Measurements from ENCODE around the gene PITX3.

PITX3 gene

DNA sequence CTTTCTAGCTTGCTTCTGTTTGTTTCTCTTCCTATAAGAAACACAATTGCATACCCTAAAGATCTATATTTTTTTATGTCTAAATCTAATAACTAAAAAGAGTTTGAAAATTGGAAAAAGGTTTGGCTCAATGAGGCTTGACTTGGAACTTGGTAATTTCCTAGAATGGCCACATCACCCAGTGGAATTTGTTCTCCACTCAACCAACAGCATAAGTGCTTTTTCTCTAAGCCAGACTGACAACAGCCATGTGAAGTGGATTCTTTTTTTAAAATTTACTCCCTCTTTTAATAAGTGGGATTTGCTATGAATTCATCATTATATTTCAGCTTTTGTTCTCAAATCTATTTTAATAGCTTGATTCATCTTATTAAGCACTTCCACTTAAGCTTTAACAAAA is 37.8 kb upstream of the PITX3 start:
- H3K9me3 ChIP-seq (ENCODE audit: insufficient read depth, low read depth, low read length), result no peaks in the 10 kb centered on the region
- no peak overlapping the region for H3K27ac ChIP-seq (ENCODE audit: low read length)
- no peak overlapping the region for H3K9ac ChIP-seq (ENCODE audit: low read depth, low read length)
- H3K4me1 ChIP-seq (ENCODE audit: insufficient read depth, low read length), result no peaks in the 10 kb centered on the region
- no peak overlapping the region for H3K4me3 ChIP-seq (ENCODE audit: low read length)
- no peaks in the 10 kb centered on the region for H3K27me3 ChIP-seq (ENCODE audit: insufficient read depth, low read length)
- H3K36me3 ChIP-seq (ENCODE audit: insufficient read depth, low read depth, low read length), result no peaks in the 10 kb centered on the region

DNA sequence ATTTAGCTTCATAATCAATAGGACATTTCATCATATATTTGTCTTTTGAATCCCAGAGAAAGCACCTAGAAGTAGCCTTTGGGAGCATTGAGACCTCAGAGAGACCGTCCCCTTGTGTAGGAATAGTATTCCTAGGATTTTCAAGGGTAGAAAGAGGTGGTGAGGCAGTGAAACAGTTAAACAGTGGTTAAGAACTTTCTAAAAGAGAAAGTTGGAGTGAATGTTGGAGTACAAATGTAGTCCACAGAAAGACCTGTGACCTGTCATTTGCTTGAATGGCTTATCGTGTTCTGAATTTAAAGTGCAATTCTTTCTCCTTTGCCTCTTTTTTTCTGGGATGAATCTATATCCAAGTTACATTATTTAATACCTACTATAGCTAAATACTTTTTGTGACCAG is 34.0 kb upstream of the PITX3 start:
- H3K4me1 ChIP-seq (ENCODE audit: insufficient read depth, low read length), result no peaks in the 10 kb centered on the region
- H3K9ac ChIP-seq (ENCODE audit: low read depth, low read length), result no peak overlapping the region
- no peaks in the 10 kb centered on the region for H3K36me3 ChIP-seq (ENCODE audit: insufficient read depth, low read depth, low read length)
- H3K27ac ChIP-seq (ENCODE audit: low read length), result no peak overlapping the region
- H3K9me3 ChIP-seq (ENCODE audit: insufficient read depth, low read depth, low read length), result no peaks in the 10 kb centered on the region
- no peaks in the 10 kb centered on the region for H3K27me3 ChIP-seq (ENCODE audit: insufficient read depth, low read length)
- no peak overlapping the region for H3K4me3 ChIP-seq (ENCODE audit: low read length)

DNA sequence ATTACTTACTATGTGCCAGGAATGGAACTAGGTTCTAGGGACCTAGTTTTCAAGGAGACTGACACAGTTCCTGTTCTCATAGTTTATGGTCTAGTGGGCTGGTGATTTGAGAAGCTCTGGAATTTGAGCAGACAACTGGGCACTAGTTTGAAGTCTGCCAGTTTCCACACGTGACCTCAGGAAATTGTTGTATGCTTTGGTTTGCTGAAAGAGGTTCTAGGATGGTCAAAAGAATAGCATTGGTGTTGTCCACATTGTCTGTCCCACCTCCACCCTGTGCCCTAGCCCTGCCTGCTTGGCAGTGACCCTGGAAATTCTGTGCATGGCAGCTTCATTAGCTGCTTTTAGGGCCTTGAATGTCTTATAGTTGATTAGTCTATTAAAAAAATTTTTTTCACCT is 32.8 kb upstream of the PITX3 start:
- Histone ChIP-seq H3K27me3 (ENCODE audit: insufficient read depth, low read length) (no peaks in the 10 kb centered on the region), H3K27ac (ENCODE audit: low read length) (no peak overlapping the region), H3K4me3 (ENCODE audit: low read length) (no peak overlapping the region), H3K9me3 (ENCODE audit: insufficient read depth, low read depth, low read length) (no peaks in the 10 kb centered on the region), H3K9ac (ENCODE audit: low read depth, low read length) (no peak overlapping the region), H3K4me1 (ENCODE audit: insufficient read depth, low read length) (no peaks in the 10 kb centered on the region), H3K36me3 (ENCODE audit: insufficient read depth, low read depth, low read length) (no peaks in the 10 kb centered on the region)

DNA sequence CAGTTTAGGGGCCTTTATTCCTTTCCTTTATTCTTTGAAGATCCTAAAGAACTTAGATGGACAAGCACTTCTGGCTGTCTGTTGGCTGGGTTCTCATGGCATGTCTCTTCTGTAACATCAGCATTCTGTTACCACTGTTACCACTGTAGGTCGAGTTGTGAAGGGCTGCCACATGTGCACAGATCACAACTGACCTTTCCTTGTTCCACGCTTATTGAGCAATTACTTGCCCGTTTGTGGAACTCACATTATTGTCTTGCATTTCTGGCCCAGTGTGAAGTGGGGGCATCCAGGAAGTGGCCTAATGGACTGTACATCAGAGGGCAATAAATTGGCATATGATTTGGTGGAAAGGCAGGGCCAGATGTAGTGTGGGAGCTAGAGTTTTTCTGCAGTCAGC is 27.7 kb upstream of the PITX3 start:
- Histone ChIP-seq H3K9ac (ENCODE audit: low read depth, low read length) (no peak overlapping the region), H3K9me3 (ENCODE audit: insufficient read depth, low read depth, low read length) (no peaks in the 10 kb centered on the region), H3K4me3 (ENCODE audit: low read length) (no peak overlapping the region), H3K36me3 (ENCODE audit: insufficient read depth, low read depth, low read length) (no peaks in the 10 kb centered on the region), H3K27me3 (ENCODE audit: insufficient read depth, low read length) (no peaks in the 10 kb centered on the region), H3K4me1 (ENCODE audit: insufficient read depth, low read length) (no peaks in the 10 kb centered on the region), H3K27ac (ENCODE audit: low read length) (no peak overlapping the region)

DNA sequence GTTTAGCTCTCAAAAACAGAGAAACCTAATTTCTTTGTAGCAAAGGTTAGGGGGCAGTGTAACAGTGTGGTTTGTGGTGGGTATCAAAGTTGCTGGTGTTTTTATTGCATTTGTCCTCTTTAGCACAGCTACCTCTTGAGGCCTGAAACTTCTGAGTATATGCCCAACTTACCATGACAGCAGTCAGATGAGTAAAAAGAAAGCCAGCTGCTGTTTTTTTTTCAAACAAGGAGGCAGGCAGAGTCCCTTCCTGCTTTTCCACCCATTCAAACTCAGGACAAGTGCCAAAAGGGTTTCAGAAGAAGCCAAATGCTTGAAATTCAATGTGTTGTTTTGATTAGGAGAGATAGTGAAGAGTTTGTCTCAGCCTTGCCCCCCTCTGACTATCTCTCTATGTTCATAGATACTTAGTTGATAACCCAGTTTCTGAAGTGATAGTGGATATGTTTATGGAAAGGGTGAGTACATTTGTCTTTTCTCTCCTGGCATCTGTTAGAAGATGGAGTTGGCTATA is 27.1 kb upstream of the PITX3 start:
- H3K4me3 ChIP-seq (ENCODE audit: low read length), result no peak overlapping the region
- no peaks in the 10 kb centered on the region for H3K9me3 ChIP-seq (ENCODE audit: insufficient read depth, low read depth, low read length)
- H3K27ac ChIP-seq (ENCODE audit: low read length), result no peak overlapping the region
- H3K4me1 ChIP-seq (ENCODE audit: insufficient read depth, low read length), result no peaks in the 10 kb centered on the region
- no peaks in the 10 kb centered on the region for H3K36me3 ChIP-seq (ENCODE audit: insufficient read depth, low read depth, low read length)
- H3K27me3 ChIP-seq (ENCODE audit: insufficient read depth, low read length), result no peaks in the 10 kb centered on the region
- no peak overlapping the region for H3K9ac ChIP-seq (ENCODE audit: low read depth, low read length)

DNA sequence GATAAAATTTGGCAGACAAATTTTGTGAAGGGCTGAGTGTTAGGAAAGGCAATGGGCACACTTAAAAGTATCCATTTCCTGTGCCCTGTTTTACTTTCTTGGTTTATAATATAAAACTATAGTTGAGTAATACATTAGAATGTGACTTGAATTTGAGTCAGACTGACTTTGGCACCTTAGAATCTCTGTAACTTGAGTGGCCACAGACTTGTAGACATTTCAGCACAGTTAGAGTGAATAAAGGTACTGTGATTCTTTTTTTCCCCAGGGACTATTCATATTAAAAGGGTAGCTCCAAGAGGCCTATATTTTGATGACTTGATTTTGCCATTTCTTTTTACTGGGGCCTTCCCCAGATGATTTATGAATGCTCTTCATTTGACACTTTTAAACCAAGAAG is 26.4 kb upstream of the PITX3 start:
- H3K9ac ChIP-seq (ENCODE audit: low read depth, low read length), result no peak overlapping the region
- H3K9me3 ChIP-seq (ENCODE audit: insufficient read depth, low read depth, low read length), result no peaks in the 10 kb centered on the region
- no peaks in the 10 kb centered on the region for H3K4me1 ChIP-seq (ENCODE audit: insufficient read depth, low read length)
- no peak overlapping the region for H3K27ac ChIP-seq (ENCODE audit: low read length)
- no peak overlapping the region for H3K4me3 ChIP-seq (ENCODE audit: low read length)
- no peaks in the 10 kb centered on the region for H3K36me3 ChIP-seq (ENCODE audit: insufficient read depth, low read depth, low read length)
- H3K27me3 ChIP-seq (ENCODE audit: insufficient read depth, low read length), result no peaks in the 10 kb centered on the region

DNA sequence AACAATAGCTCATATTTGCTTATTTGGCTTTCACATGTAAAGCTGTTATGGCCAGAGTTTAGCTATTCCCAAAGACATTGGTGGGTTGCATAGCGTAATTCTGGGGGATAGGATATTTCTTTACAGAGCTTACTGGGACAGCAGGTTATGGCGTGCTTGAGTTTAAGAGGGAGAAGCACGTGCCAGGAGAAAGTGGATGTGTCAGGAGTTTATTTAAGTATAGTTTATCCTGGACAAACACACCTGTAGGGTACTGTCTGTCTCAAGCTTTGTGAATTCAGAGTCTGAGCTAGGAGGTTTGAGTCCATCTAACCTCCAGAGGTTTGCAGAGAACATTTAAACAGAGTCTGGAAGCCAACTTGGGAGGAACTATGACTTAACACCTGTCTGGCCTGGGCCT is 25.4 kb upstream of the PITX3 start:
- Histone ChIP-seq H3K9me3 (ENCODE audit: insufficient read depth, low read depth, low read length) (no peaks in the 10 kb centered on the region), H3K27me3 (ENCODE audit: insufficient read depth, low read length) (no peaks in the 10 kb centered on the region), H3K36me3 (ENCODE audit: insufficient read depth, low read depth, low read length) (peaks cover 7% of the 10 kb centered on the region; the same call in 1 of the 2 replicates)

DNA sequence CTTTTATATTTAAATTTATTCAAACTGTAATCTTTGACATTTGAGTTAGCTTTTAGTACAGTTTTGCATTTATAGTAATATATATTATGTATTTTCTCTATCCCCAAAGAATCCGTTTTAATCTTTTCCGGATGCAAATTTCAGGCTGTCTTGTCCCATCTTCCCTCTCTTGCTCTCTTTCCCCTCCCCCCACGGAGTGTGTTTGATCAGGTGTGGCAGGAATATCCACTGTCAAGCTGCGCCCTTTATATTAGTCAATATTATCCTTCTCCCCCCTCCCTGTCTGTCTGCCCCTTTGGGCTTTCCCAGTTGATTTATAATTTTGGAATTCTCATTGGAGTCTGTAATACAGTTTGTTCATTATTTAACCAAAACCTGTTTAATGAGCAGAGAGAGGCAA is 23.1 kb upstream of the PITX3 start:
- Histone ChIP-seq H3K4me1 (ENCODE audit: insufficient read depth, low read length) (no peaks in the 10 kb centered on the region), H3K9ac (ENCODE audit: low read depth, low read length) (no peak overlapping the region), H3K36me3 (ENCODE audit: insufficient read depth, low read depth, low read length) (peaks cover 22% of the 10 kb centered on the region), H3K4me3 (ENCODE audit: low read length) (no peak overlapping the region), H3K27me3 (ENCODE audit: insufficient read depth, low read length) (no peaks in the 10 kb centered on the region), H3K9me3 (ENCODE audit: insufficient read depth, low read depth, low read length) (no peaks in the 10 kb centered on the region), H3K27ac (ENCODE audit: low read length) (no peak overlapping the region)

More for the DNA sequence above, 25.4 kb upstream of the PITX3 start:
- no peak overlapping the region for H3K4me3 ChIP-seq (ENCODE audit: low read length)
- H3K4me1 ChIP-seq (ENCODE audit: insufficient read depth, low read length), result no peaks in the 10 kb centered on the region
- H3K9ac ChIP-seq (ENCODE audit: low read depth, low read length), result no peak overlapping the region
- no peak overlapping the region for H3K27ac ChIP-seq (ENCODE audit: low read length)

DNA sequence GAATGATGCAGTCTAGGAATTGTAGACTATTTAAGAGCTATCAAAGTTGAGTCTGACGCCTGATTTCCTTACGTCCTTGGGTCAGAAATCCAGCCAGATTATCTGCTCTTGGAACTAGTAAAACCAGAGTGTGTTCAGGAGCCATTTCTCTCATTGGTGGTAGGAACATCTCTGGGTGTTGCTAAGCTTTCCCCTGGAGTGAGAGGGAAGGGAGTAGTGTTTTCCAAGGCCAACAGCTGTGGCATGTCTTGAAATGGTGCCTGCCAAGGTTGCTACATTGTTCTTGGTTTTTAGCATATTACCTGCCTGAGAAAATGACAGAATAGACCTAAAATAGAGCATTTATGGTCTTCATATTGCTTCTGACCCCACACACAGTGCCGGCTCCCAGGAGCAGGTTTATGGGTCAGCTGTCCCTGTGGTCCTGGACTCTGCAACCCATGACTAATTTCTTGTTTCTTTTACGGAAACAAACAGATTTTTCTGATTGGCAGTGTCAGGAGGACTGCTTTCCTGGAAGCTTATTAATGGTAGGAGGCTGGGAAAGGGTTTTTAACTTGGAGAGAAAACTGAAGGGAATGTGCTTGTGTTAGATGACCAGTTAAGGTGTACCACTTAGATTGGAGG is 21.5 kb upstream of the PITX3 start:
- no peak overlapping the region for H3K9ac ChIP-seq (ENCODE audit: low read depth, low read length)
- H3K27ac ChIP-seq (ENCODE audit: low read length), result no peak overlapping the region
- H3K36me3 ChIP-seq (ENCODE audit: insufficient read depth, low read depth, low read length), result peaks cover 24% of the 10 kb centered on the region
- no peaks in the 10 kb centered on the region for H3K9me3 ChIP-seq (ENCODE audit: insufficient read depth, low read depth, low read length)
- H3K27me3 ChIP-seq (ENCODE audit: insufficient read depth, low read length), result no peaks in the 10 kb centered on the region
- H3K4me3 ChIP-seq (ENCODE audit: low read length), result no peak overlapping the region
- no peaks in the 10 kb centered on the region for H3K4me1 ChIP-seq (ENCODE audit: insufficient read depth, low read length)

DNA sequence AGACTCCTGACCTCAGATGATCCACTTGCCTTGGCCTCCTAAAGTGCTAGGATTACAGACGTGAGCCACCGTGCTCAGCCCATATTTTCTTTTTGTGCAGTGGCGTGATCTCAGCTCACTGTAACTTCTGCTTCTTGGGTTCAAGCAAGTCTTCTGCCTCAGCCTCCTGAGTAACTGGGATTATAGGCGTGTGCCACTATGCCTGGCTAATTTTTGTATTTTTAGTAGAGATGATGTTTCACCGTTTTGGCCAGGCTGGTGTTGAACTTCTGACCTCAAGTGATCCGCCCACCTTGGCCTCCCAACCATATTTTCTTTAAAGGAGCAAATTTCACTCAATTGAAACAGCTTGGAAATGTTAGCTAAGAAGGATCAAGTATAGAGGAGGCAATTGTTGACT is 20.5 kb upstream of the PITX3 start:
- no peaks in the 10 kb centered on the region for H3K4me1 ChIP-seq (ENCODE audit: insufficient read depth, low read length)
- peaks cover 24% of the 10 kb centered on the region for H3K36me3 ChIP-seq (ENCODE audit: insufficient read depth, low read depth, low read length)
- no peak overlapping the region for H3K27ac ChIP-seq (ENCODE audit: low read length)

DNA sequence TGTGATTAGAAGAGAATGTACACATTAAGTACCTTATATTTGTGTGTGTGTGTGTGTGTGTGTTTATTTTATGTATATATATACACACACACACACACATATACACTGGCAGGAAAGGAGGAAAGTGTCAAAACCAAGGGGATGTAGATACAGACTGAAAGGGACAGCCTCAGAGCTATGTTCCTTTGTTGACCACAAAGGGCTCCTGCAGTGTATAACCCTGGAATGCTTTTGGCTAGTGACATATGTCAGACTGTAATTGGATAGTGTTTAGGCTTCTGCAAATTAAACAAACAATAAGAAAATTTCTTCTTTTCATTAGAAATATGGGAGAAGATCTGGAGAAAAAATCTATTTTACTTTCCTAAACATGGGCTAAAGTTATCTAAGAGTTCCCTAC is 19.9 kb upstream of the PITX3 start:
- no peak overlapping the region for H3K4me3 ChIP-seq (ENCODE audit: low read length)
- no peaks in the 10 kb centered on the region for H3K4me1 ChIP-seq (ENCODE audit: insufficient read depth, low read length)
- H3K9ac ChIP-seq (ENCODE audit: low read depth, low read length), result no peak overlapping the region
- no peaks in the 10 kb centered on the region for H3K9me3 ChIP-seq (ENCODE audit: insufficient read depth, low read depth, low read length)
- no peaks in the 10 kb centered on the region for H3K27me3 ChIP-seq (ENCODE audit: insufficient read depth, low read length)
- no peak overlapping the region for H3K27ac ChIP-seq (ENCODE audit: low read length)
- H3K36me3 ChIP-seq (ENCODE audit: insufficient read depth, low read depth, low read length), result peaks cover 24% of the 10 kb centered on the region

More for the DNA sequence above, 20.5 kb upstream of the PITX3 start:
- Histone ChIP-seq H3K9me3 (ENCODE audit: insufficient read depth, low read depth, low read length) (no peaks in the 10 kb centered on the region), H3K9ac (ENCODE audit: low read depth, low read length) (no peak overlapping the region), H3K27me3 (ENCODE audit: insufficient read depth, low read length) (no peaks in the 10 kb centered on the region), H3K4me3 (ENCODE audit: low read length) (no peak overlapping the region)

DNA sequence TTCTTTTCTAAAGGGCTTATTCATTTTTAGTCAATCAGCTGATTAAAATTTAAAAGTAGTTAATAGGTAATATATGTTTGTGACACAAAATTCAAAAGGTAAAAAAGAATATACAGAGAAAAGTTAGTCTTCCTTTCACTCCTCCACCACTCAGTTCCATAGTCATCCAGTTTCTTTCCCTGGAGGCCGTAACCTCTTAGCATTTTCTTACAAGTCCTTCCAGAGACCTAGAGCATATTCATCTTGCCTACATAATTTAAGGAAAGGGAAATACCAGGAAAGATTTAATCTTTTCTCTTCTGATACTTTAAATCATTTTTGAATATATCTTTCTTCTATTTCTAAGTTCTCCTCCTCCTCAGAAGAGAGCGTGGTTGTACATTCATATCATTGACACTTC is 14.1 kb upstream of the PITX3 start:
- H3K9me3 ChIP-seq (ENCODE audit: insufficient read depth, low read depth, low read length), result no peaks in the 10 kb centered on the region
- H3K4me1 ChIP-seq (ENCODE audit: insufficient read depth, low read length), result no peaks in the 10 kb centered on the region
- H3K27me3 ChIP-seq (ENCODE audit: insufficient read depth, low read length), result no peaks in the 10 kb centered on the region
- peaks cover 8% of the 10 kb centered on the region for H3K36me3 ChIP-seq (ENCODE audit: insufficient read depth, low read depth, low read length)
- no peak overlapping the region for H3K9ac ChIP-seq (ENCODE audit: low read depth, low read length)
- no peak overlapping the region for H3K4me3 ChIP-seq (ENCODE audit: low read length)
- no peak overlapping the region for H3K27ac ChIP-seq (ENCODE audit: low read length)
